ENCODE measurements around the gene FAM174B.

Gene FAM174B

DNA sequence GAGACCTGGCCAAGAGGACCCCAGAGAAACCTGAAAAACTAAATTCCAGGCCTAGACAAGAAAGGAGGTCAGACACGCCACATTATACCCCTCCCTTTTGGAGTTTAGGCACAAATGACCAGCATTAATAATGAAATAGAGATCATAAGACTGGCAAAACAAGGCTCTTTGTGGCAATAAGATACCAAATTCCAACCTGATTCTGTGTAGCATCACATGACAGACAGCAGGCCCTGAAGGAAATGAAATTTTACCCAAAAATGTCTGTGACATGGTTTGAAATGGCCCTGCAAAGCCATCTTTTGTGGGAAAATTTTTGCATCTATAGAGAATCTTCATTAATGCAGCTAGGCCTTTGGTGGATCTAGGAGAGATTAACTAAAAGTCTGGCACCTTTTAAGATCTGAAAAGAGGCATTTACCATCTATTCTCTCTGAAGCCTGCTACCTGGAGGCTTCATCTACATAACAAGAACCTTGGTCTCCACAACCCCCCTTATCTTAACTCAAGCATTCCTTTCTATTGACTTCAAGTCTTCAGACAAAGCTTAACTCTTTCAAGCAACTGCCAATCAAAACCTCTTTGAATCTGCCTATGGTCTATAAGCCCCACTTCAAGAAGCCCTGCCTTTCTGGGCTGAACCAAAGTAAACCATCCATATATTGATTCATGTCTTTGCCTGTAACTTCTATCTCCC is 8.0 kb downstream of the FAM174B start:
- DNase-seq (ENCODE audit: low spot score) = no peak
- TF ChIP-seq CTCF (IDR thresholded peaks at IDR 0.05; ENCODE audit: borderline replicate concordance, control extremely low read depth, extremely low read depth, insufficient read depth, missing control alignments) = no peak
- in situ Hi-C loops (cut with MboI; ENCODE audit: low sequenced_read_pairs, unreplicated experiment) = no loop called here

- TF ChIP-seq CTCF (IDR thresholded peaks at IDR 0.05; ENCODE audit: borderline replicate concordance, control extremely low read depth, extremely low read depth, insufficient read depth, missing control alignments) = no peak
- in situ Hi-C loops (cut with MboI; ENCODE audit: low sequenced_read_pairs, unreplicated experiment) = no loop called here
- DNase-seq (ENCODE audit: low spot score) = no peak
Observed at GRCh38 chr15:92646216-92646615, 9.4 kb downstream of the FAM174B start.

DNA sequence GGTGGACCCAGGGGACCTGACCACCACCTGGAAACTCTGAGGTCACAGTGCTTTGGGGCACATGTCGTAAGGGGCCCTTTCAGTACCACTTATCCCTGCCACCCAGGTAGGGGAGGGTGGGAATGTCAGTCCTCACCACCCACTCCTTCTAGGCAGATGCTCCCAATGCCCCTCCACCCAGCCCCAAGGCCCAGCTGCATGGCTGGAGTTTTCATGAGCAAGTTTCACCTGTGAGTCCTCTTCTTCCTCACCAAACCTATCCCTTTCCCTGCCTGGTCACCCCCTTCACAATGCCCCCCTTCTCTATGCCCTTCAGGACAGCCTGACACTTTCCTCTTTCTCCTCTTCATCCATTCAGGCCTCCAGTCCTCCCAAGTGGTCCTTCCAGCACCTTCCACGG is 9.8 kb downstream of the FAM174B start:
- no peak for DNase-seq (ENCODE audit: low spot score)
- in situ Hi-C loops (cut with MboI; ENCODE audit: low sequenced_read_pairs, unreplicated experiment) = no loop called here

GRCh38 chr15:92645051-92645631 is 10.4 kb downstream of the FAM174B start:
- TF ChIP-seq CTCF (IDR thresholded peaks at IDR 0.05; ENCODE audit: borderline replicate concordance, control extremely low read depth, extremely low read depth, insufficient read depth, missing control alignments) = no peak
- no peak for DNase-seq (ENCODE audit: low spot score)
- in situ Hi-C loops (cut with MboI; ENCODE audit: low sequenced_read_pairs, unreplicated experiment) = no loop called here

More for the DNA sequence above, 9.8 kb downstream of the FAM174B start:
- no peak for TF ChIP-seq CTCF (IDR thresholded peaks at IDR 0.05; ENCODE audit: borderline replicate concordance, control extremely low read depth, extremely low read depth, insufficient read depth, missing control alignments)

DNA sequence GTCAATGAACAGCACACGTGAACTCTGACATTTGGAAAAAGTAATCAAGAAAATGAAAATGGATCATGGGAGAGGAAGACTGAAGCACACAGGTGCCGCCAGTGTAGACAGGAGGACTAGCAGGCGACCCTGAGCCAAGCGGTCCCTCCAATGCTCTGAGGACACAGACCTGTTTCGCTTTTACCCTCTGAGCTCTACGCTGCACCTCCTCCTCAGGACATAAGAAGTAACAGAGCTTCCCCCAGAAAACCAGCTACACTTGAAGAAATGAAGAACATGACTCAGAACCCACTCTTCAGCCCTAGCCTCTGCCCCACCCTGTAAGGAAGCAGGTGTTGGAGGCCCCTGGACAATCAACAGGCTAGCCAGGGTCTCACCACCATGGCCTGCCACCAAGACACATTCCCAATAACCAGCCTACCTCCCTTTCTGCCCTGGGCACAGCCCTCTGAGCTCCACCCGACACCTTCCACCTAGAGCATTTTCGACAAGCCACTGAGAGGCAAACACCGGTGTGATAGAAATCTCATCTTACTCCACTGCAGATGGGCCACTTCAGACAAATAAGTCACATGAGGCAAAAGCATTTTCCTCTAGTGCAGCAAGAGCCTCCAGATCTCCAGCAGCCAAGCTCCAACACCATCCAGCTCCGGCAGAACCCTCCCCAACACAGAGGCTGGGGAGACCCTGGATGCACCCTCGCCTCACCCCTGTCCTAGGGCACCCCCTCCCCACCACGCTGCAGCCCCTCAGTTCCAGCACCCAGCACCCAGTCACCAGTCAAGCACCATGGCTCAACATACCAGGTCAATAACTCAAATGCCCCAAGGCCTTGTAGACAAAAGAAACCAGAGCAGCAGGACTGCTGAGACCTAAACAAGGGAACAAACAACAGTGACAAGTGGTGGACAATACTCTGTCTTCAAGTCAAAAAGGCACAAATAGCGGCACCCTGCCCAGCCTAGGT is 11.4 kb downstream of the FAM174B start:
- DNase-seq (ENCODE audit: low spot score) = no peak
- no peak for TF ChIP-seq CTCF (IDR thresholded peaks at IDR 0.05; ENCODE audit: borderline replicate concordance, control extremely low read depth, extremely low read depth, insufficient read depth, missing control alignments)
- in situ Hi-C loops (cut with MboI; ENCODE audit: low sequenced_read_pairs, unreplicated experiment) = no loop called here

- peak; percentile 34 for DNase-seq (ENCODE audit: low spot score)
- no peak for TF ChIP-seq CTCF (IDR thresholded peaks at IDR 0.05; ENCODE audit: borderline replicate concordance, control extremely low read depth, extremely low read depth, insufficient read depth, missing control alignments)
- in situ Hi-C loops (cut with MboI; ENCODE audit: low sequenced_read_pairs, unreplicated experiment) = no loop called here
Observed at GRCh38 chr15:92638709-92639365, 16.7 kb downstream of the FAM174B start.

All from GM13976 (cell line).